ENCODE measurements around the gene EDA.

EDA gene

DNA sequence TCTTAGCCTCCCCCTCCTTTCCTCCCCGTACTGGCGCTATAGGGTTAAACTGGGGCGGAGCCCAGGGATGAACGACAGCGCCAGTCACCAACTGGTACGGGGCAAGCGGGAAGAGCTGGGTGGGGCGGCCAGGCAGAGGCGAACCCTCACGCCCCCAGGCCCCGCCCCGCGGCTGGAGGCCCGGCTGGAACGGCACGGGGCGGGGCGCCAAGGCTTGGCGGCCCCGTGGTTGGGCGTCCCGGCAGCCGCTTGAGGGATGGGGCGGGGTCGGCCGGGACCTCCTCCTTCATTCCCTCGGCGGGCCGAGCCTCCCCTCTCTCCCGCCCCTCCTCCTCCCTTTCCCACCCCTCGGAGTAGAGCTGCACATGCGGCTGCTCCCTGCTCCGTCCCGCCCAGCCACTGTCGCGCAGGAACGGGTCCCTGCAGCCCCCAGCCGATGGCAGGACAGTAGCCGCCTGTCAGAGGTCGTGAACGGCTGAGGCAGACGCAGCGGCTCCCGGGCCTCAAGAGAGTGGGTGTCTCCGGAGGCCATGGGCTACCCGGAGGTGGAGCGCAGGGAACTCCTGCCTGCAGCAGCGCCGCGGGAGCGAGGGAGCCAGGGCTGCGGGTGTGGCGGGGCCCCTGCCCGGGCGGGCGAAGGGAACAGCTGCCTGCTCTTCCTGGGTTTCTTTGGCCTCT, at the start of gene EDA:
EDA (plus strand) TSS at position 335 of the 678 bp plus-strand sequence.
- peak; percentile 9 for DNase-seq (ENCODE audit: low read depth)

DNA sequence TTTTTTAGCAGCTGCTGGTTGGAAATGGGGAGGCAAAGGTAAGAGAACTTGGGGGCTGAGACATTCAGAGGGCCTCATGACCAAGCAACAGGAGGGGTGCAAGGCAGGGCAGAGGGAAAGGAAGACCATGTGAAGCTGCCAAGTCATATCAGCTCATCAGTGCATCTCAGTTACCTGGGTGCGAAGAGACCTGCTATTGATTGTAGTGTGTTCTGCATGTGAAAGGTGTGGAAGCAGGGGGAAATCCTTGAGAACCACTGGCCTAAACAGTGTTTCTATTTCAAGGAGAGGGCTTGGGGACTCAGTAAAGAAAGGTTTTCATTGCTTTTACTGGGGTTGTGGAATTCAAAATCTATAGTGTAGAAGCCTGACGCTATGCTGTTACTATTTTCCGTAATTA, 47.1 kb upstream of the EDA start:
- DNase-seq (ENCODE audit: low read depth) = no peak

DNA sequence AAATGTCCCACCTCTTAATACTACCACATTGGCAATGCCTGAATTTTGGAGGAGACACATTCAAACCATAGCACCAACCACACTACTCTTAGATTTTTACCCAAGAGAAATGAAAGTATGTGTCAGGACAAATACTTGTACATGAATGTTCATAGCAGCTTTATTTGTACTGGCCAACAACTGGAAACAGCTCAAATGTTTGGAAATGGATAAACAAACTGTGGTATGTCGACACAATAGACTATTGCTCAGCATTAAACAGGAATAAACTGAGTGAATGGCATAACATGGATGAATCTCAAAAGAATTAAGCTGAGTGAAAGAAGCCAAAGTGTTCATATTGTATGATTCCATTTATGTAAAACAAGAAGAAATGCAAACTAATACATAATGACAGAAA, 18.5 kb upstream of the EDA start:
- DNase-seq (ENCODE audit: low read depth) = no peak

DNA sequence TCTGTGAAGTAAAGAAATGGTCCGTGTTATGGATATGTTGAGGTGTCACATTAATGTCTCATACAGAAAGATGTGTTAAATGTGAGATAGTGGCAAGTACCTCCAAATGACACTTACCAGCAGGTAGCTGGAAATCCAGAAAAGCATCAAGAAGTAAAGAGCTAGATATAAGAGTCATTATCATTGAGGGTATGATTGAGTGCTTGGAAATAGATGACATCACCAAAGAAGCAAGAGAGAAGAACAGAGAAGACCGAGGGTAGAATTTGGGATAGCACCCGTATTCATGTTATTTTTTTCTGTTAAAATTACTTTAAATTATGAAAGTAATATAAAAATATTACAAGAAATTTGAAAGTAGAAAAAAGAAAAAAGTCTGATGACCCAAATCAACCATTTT, 15.7 kb upstream of the EDA start:
- DNase-seq (ENCODE audit: low read depth) = no peak

DNA sequence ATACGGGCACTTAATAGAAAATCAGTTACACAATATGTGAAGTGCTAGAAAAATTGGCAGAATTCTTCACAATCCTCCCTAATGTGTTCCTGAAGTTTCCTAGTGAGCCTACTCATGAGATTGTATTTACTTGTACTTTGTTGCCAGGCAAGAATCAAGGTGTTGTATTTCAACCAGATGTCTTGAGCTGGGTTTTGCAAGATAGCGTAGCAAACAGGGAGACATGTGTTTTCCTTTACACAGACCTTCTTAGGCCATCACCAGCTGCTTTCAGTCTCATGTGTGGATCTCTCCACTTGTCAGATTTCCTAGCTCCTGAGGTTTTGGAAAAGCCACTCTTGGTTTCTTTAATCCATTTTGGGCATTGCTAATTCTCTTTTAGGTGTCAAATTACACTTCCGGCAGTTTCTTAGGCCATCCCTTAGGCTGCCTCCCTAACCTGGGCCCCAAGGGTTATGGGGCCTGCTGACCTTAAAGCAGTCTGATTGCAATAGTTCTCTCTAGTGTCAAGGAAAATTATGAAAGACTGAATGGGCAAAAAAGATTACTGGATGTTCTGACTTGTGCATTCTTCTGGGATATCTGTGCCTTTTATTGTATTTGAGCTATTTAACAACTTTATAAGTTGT, 12.2 kb upstream of the EDA start:
- DNase-seq (ENCODE audit: low read depth) = no peak

DNA sequence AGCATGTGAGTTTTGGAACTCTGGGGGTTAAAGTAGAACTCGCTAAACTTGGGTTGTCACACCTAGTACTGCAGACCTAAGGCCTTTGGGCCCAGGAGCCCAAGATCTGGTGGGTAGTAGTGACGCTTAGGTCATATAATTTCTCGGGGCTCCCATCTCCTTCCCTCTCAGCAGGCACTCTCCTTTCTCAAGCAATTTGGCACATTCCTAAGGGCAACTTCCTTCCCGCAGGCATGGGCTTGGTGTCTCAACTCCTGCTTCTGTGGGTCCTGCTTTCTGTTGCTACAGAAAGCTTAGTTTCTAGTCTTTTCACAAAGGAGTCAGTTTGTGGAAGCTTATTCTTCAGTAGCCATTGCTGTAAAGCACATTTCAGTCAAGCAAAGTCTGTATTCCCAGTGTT, 10.4 kb upstream of the EDA start:
- no peak for DNase-seq (ENCODE audit: low read depth)

DNA sequence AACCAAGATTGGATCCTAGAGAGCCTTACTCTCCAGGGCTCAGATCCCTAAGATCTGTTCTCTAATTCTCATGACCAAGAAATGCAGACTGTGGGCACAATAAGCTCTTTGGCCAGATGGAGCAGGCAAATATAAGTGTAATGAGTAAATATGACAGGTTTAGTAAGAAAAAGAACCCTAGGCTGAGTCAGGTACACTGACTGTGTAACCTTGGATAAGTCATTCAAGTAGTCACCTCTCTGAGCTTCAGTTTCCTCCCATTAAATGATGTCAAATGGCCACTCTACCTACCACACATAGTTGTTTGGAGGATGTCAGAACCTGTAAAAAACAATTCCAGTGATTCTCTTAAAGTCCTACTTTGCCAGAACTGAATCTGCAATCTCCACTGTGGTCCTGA, 8.3 kb upstream of the EDA start:
- DNase-seq (ENCODE audit: low read depth) = no peak

DNA sequence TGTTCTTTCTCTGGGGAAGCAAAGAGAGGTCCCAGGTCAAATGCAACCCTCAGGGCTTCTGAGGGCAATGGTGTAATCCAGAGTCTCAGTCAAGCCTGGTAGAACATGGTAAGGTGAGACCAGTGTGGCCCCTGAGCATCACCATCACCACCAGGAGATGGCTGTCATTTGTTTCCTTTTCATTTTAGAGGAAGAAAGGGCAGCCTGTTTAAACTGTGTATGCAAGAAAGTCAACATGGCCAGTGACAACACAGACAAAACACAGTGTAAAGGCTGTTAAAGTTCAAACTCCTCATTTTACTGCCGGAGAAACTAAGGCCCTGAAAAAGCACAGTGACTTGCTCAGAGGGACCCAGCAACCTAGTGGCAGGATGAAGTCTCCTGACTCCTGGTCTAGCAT, 2.0 kb upstream of the EDA start:
- no peak for DNase-seq (ENCODE audit: low read depth)

DNA sequence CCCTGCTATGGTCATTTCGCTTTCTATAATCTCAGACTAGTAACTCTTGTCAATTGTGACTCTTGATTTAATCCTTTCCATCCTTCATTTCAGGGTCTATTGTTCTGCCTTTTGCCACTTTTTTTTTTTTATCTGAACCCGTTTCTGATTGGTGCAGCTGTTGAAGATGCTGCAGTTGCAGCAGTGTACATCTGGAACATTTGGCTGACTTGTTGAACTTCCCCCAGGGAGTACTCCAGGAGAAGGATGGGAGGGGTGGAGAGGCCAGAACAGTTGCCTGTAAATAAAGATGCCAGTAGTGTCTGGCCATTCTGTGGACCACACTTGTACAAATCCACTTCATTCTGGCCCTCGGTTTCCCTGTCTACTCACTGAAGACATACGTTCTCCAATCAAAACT, 1.0 kb upstream of the EDA start:
- DNase-seq (ENCODE audit: low read depth) = no peak

DNA sequence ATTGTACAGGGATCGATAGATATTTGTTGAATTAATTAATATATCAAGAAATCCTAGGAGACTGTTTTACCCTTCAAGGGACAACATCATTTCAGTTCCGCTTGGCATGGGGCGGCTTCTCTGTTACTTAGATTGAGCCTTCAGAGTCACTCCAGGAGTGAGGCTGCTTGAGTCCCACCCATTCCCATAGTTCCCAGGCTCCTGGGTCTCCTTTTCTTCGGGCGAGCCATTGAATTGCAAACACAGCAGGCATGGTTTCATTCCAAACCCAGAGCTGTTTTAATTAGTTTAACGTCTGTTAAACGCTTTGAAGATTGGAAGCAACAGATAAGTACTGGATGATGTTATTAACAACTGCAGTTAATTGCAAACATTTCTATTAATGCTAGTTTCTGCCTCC, 571 bp upstream of the EDA start:
- no peak for DNase-seq (ENCODE audit: low read depth)

DNA sequence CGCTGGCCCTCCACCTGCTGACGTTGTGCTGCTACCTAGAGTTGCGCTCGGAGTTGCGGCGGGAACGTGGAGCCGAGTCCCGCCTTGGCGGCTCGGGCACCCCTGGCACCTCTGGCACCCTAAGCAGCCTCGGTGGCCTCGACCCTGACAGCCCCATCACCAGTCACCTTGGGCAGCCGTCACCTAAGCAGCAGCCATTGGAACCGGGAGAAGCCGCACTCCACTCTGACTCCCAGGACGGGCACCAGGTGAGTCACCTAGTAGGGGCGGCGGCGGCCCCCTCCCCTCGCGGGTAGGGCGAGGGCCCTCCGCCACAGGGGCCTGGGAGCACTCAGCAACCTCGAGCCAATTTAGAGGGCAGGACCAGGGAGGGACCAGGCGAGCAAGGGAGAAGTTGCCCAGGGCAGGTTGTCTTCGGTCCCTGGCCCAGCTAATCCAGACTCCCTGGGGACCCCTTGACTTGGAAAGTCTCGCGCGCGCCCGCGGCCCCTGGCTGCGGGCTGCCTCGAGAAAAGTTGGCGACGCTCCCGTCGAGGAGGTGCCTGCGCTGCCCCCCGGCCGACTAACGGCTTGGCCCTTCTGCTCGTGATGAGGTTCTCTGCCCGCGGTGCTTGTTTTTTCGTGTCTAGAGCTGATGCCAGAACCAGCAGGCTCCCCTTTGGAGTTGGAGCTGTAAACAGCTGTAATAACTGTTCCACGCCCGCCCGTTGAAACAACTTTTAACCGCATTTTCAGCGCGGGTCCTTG, 717 bp downstream of the EDA start:
- DNase-seq (ENCODE audit: low read depth) = no peak

DNA sequence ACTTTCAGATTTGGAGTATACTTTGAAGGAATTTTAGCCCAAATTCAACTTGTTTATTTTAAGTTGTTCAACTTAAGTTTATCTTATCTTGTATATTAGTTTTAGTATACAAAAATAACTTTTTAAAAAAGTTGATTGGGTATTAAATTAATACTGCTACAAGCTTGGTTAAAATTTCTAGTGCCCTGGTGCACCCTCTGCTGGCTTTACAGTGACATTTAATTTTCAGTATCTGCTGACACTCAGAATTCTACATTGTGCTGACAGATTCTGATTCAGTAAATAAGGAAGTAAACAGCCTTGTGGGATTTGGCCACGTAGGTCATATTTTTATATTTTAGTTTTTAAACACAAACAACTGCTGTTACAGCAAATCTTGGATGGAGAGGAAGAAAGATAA, 2.9 kb downstream of the EDA start:
- DNase-seq (ENCODE audit: low read depth) = no peak

DNA sequence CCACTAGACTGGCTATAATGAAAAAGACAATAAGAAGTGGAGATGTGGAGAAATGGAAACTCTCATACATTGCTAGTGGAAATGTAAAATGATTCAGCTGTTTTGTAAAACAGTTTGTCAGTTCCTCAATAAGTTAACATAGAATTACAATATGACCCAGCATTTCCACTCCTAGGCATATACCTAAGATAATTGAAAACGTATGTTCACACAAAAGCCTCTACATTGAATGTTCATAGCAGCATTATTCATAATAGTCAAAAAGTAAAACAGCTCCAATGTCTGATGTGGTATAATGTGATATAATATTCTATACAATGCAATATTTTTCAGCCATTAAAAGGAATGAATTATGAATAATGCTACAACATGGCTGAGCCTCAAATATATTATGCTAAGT, 10.2 kb downstream of the EDA start:
- DNase-seq (ENCODE audit: low read depth) = no peak

DNA sequence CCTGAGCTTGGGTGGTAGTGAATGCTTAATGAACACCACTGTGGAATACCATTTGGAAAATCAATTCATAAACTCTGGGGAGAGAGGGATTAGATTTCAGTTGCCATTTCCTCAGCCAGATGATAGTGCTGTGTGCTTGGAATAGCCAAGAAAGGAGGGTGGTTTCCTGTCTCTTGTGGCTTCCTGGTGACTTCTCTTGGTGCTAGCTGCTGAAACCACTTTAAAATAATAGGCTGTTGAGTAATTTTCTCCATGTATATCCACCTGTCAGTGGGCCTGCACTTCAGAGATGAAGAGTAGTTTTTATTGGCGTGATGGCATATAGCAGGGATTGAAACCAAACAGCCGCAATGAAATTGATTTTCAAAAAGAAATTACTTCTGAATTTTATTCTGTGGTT, 11.8 kb downstream of the EDA start:
- no peak for DNase-seq (ENCODE audit: low read depth)

DNA sequence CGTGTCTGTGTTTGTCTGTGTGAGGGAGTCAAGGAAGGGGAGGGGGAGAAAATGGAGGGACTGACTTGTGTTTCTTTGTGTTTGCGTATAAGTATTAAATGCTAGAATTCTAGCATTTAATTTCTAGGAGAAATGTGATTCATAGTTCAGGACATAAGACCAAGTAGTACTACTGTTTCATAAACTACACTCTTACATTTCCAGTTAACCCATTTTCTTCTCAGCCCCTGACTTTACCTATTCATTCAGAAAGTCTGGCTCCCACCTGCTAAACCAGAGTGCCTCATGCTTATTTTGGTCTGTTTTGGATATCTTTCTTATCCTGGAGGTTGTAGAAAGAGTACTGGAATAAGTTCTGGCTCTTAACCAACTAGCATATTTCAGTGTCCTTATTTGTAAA, 14.2 kb downstream of the EDA start:
- no peak for DNase-seq (ENCODE audit: low read depth)

DNA sequence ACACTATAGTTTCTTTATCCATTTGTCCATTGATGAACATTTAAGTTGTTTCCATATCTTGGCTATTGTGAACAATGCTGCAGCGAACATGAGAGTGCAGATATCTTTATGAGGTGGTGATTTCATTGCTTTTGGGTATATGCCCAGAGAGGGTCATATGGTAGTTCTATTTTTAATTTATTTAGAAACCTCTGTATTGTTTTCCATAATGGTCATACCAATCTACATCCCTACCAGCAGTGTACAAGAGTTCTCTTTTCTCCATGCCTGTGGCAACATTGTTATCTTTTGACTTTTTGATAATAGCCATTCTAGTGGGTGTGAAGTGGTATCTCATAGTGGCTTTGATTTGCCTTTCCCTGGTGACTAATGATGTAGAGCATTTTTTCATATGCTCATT, 48.8 kb downstream of the EDA start:
- no peak for DNase-seq (ENCODE audit: low read depth)

DNA sequence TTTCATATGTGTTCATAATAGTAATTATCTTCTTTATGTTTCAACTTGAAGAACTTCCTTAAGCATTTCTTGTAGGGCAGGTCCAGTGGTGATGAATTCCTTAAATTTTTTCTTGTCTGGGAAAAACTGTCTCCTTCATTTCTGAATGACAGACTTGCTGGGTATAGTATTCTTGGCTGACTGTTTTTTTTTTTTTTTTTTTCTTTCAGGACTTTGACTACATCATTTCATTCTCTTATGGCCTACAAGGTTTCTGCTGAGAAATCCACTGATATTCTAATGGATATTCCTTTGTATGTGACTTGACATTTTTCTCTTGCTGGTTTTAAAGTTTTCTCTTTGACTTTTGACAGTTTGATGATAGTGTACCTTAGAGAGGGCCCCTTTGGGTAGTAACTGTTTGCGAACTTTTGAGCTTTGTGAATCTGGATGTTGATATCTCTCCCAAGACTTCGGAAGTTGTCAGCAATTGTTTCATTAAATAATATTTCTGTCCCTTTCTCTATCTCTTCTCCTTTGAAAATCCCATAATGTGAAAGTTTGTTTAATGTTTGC, 54.2 kb downstream of the EDA start:
- DNase-seq (ENCODE audit: low read depth) = no peak

DNA sequence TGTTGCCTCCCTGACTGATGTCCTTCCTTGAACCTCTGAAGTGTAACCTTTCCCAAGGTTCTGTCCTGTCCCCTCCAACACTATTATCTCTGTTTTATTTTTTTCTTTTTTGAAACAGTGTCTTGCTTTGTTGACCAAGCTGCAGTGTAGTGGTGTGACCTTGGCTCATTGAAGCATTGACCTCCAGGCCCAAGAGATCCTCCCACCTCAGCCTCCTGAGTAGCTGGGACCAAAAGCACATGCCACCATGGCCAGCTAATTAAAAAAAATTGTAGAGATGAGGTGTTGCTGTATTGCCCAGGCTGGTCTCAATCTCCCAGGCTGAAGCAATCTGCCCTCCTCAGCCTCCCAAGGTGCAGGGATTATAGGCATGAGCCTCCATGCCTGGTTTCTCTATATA, 59.0 kb downstream of the EDA start:
- DNase-seq (ENCODE audit: low read depth) = no peak

DNA sequence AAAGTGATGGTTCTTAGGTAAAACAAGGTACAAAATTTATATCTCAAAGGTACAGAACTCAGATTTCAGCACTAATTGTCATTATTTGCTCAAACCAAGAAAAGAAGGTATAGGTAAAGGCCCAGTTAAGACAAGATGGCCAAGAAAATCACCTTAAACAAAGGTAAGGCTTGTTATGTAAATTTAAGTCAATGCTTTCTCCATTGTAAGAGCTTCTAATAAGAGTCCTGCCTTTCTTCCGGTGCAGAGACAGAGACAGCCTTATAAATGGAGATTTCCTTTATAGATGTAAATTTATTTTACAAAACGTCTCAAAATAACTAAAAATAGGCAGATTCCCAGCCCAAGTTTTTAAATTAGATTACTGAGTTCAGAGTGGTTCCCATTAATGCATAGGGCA, 89.9 kb downstream of the EDA start:
- DNase-seq (ENCODE audit: low read depth) = no peak

DNA sequence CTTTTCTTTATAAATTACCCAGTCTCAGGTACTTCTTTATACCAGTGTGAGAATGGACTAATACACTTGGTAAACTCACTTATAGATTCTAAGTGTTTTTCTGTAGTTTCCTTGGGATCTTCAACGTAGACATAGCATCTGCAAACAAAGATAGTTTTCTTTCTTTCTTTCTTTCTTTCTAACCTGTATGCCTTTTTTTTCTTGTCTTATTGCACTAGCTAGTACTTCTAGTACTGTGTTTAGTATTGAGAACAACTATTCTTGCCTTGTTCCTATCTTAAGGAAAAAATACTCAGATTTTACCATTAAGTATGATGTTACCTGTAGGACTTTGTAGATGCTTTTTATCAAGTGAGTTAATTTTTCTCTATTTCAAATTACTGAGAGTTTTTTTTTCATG, 102.2 kb downstream of the EDA start:
- DNase-seq (ENCODE audit: low read depth) = no peak

DNA sequence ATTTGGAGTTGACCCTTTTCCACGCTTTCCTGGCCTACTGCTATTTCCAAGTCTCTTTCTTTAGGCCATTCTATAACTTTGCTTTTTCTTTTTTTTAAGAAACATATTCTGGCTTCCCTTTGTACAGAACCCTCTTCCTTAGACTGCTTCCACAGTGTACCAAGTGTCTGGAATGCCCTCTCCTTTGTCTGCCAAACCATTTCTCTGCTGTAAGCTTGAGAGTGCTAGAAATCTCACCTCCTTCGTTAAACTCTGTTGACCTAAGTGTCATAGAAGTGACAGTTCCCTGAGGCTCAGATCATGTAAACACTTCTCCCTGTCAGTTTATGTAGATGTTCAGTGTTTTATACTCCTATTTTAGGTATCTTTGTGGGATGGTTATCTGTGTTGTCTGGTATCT, 108.4 kb downstream of the EDA start:
- no peak for DNase-seq (ENCODE audit: low read depth)

DNA sequence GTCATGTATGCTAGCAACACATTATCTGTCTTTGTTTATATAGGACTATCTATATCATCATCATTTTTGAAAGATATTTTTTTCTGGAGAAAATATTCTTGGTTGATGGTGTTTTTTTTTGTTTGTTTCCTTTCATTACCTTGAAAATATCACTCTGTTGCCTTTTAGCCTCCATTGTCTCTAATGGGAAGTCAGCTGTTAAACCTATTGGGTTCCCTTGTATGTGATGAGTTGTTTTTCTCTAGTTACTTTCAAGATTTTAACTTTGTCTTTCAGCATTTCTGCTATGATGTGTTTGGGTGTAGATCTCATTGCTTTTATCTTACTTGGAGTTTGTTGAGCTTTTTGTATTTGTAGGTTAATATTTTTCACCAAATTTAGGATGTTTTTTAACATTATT, 124.4 kb downstream of the EDA start:
- no peak for DNase-seq (ENCODE audit: low read depth)

DNA sequence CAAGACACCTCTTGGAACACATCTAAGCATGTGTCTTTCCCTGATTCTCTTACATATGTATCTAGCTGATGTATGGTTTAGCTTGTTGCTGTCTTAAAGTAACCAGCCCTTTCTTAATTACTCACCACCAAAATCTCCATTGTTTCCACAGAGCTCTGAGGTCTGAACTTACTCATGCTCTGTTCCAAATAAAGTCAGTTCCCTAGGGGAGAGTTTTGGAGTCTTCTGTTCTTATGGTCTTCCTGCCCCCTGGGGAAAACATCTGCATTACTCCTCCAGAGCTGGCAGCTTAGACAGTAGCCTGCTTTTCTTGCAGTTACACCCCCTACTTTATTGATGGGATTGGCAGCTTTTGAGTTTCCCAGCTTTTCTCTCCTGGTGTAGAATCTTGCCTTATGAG, 125.8 kb downstream of the EDA start:
- DNase-seq (ENCODE audit: low read depth) = no peak
